ENCODE data around the gene XRRA1.
"Not testable (repeated sequence)": the region's sequence is repeated elsewhere in the genome, so short reads cannot be mapped to it uniquely, and the experiment has no call there.

Gene XRRA1

GRCh38 chr11:74895340-74896116, 53.4 kb downstream of the XRRA1 start:
- no peak for DNase-seq (ENCODE audit: low read depth)

- not testable (repeated sequence) for DNase-seq (ENCODE audit: low read depth)
Observed at GRCh38 chr11:74893015-74893414, 55.9 kb downstream of the XRRA1 start.

DNA sequence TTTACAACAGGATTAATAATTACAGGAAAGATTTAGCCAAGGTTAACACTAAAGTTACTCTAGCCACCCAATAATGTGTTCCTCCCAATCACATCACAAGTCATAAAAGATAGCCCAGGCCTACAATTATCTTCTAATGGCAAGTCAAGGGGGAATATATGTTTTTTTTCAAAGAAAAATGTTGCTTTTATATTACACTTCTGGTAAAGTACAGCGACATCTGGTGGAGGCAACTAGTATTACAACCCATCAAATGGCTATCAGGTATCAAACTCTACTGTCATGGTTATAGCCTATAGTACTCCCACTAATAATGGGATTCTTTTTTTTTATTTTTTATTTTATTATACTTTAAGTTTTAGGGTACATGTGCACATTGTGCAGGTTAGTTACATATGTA, 71.8 kb downstream of the XRRA1 start:
- DNase-seq (ENCODE audit: low read depth) = no peak

- DNase-seq (ENCODE audit: low read depth) = no peak
Observed at GRCh38 chr11:74871037-74871436, 77.9 kb downstream of the XRRA1 start.

GRCh38 chr11:74870485-74870884, 78.4 kb downstream of the XRRA1 start:
- DNase-seq (ENCODE audit: low read depth) = peak; percentile 38

DNA sequence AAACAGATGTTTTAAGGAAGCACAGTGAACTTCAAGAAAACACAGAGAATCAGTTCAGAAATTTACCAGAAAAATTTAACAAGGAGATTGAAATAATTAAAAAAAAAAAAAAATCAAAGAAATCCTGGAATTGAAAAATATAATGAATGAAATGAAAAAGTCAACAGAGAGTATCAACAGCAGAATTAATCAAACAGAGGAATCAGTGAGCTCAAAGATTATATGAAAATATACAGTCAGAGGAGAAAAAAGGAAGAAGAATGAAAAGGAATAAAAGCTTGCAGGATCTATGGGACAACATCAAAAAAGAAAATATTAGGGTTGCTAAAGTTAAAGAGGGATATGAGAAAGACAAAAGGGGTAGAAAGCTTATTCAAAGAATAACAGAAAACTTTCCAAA, 82.3 kb downstream of the XRRA1 start:
- no peak for DNase-seq (ENCODE audit: low read depth)

GRCh38 chr11:74863410-74863809, 85.5 kb downstream of the XRRA1 start:
- DNase-seq (ENCODE audit: low read depth) = no peak

DNA sequence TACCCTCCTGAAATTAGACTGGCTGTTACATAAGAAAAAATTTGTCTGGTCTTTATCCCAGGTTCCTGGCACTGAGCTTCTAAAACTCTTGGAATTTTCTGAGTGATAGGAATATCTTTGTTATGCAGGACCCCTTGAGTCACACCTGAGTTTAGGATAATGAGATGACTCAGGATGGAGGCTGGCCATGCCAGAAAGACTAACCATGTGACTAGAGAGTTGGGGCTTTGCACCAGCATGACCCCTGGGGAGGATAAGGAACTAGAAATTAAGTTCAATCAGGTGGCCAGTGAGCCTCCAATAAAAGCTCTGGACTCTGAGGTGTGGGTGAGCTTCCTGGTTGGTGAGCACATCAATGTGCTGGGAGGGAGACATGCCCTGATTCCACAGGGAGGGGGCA, 88.1 kb downstream of the XRRA1 start:
- DNase-seq (ENCODE audit: low read depth) = no peak

DNA sequence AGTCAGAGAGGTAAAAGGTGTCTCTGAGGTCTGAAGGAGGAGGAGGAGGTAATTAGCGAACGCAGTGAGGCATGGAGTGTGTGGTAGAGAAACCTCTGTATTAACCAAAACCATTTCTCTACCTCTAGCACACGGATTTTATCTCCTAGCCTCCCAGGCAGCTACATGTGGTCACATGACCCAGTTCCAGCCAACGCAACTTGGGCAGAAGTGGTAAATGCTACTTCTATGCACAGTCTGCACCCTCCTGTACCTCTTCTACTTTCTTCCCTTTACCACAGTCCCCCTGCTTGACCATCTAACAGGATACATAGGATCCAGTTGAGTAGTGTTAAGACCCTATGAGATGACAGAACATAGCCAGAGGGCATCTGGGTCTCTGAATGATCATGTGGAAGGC, 95.7 kb downstream of the XRRA1 start:
- DNase-seq (ENCODE audit: low read depth) = no peak

DNA sequence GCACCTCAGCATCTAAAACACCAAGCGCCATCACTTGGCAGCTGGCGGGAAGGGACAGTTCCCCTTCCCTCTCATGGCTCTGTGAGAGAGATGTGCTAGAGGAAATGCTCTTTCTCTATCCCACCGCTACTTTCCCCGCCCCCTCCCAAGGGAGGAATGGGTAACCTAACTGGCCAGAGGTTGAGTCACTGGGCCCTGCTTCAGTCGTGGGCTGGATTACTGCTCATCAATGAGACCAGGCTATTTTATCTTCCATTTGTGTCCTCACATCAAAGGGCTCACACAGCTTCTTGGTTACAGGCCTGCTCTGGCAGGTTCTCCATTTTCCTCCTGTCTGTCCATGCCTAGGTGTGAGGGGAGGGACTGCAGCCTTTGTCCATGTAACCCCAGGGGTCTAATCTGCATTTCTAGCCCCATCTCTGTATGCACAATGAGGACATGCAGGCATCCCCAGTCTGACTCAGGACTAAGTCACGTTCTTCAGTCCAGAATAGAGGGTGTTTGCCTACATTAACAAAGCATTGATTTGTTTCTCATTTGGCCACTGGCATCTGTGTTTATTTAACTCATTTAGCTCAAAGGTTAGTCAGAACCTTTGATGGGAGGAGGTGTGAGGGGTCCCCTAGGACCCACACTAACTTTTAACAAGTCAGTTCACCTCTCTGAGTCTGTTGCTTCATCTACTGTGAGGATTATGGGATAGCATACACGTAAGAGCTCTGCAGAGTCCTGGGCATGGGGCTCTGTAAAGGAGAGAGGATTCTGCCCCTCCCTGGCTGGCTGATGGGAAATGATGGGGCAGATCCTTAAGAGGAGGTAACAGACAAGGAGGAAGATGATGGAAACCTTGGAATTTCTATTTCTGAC, 99.1 kb downstream of the XRRA1 start:
- peak; percentile 61 for DNase-seq (ENCODE audit: low read depth)

GRCh38 chr11:74847895-74848294, 101.0 kb downstream of the XRRA1 start:
- DNase-seq (ENCODE audit: low read depth) = no peak

DNA sequence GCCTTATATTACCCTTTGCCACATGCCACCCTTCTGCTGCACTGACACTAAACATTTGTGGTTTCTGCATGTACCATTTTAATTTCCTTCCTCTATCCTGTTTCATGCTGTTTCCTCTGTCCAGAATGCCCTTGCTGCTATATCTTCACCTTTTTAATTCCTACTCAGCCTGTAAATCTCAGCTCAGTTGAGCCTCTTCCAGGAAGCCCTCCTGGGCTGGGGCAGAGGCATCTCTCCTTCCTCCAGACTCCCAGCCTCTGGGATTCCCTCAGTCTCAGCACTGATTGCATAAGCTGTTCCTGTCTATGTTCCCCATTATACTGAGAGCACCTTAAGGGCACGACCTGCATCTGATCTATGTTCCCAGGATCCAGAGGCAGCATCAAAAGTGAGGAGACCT, 101.5 kb downstream of the XRRA1 start:
- DNase-seq (ENCODE audit: low read depth) = no peak

DNA sequence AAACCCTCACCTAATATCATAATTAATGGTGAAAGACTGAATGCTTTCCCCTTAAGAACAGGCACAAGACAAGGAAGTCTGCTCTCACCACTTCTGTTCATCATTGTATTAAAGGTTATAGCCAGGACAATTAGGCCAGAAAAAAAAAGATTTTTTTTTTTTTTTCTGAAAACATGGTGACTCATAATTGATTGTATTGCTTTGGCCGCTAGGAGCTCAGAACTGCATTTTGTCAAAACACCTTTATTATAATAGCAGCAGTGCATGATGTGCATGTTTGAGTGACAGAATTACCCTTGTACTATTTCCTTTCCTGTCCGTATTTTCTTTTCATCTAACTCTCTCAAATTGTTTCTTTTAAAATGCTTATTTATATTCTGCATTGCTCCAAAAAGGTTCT, 102.1 kb downstream of the XRRA1 start:
- no peak for DNase-seq (ENCODE audit: low read depth)

- no peak for DNase-seq (ENCODE audit: low read depth)
Observed at GRCh38 chr11:74845978-74846517, 102.8 kb downstream of the XRRA1 start.

DNA sequence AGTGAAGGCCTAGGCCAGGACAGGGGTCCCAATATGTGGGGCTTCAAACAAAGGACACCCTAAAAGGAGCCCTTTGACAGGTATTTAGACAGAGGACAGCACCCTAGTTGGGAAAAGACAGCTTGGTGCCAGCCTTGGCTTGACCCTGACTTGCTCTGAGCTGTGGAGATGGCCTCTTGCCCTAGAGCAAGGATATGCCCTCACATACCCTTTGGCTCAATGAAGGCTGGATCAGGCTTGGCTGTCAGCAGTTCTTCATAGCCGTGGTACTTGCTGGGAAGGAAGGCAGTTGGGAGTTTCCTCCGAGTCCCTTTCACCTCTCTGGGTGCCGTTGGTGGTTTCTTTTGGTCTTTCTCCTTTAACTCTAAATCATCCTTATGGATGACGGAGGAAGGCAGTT, 104.0 kb downstream of the XRRA1 start:
- no peak for DNase-seq (ENCODE audit: low read depth)

- no peak for DNase-seq (ENCODE audit: low read depth)
Observed at GRCh38 chr11:74844072-74844471, 104.8 kb downstream of the XRRA1 start.

DNA sequence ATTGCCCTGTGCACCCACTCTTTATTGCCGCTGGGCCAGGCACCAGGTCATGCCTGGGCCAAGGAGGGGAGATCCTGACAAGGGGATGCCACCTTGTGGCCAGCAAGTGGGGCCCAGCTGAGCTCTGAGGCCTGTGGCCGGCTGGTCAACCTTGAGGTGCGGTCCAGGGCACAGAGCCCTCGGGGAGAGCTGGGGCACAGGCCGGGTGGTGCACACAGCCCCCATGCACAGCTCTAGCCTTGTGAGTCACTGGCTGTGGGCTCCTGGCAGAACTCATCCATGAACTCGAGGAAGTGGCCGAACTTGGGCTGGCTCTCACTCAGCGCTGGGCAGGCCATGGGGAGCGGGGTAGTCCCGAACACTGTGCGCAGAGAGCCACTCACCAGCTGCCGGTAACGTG, 105.9 kb downstream of the XRRA1 start:
- DNase-seq (ENCODE audit: low read depth) = no peak

GRCh38 chr11:74840486-74840885, 108.4 kb downstream of the XRRA1 start:
- no peak for DNase-seq (ENCODE audit: low read depth)

DNA sequence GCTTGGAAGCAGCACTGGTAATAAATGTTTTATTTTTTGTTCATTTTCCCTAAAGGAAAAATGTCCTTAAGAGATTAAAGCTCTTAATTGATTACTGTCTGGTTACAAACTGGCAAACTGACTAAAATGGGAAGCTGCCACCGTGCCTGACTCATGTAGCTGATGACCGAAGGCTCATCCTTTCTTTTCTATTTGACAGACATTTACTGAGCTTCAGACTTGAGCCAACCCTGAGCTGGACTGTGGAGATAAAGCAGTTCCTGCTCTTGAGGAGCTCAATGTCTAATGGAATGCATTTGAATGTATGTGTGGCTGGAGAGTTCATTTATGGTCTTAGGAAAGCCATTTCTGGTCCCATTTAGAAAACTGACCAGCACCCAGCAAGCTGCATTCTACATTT, 108.9 kb downstream of the XRRA1 start:
- DNase-seq (ENCODE audit: low read depth) = no peak

- DNase-seq (ENCODE audit: low read depth) = no peak
Observed at GRCh38 chr11:74839446-74839845, 109.4 kb downstream of the XRRA1 start.

DNA sequence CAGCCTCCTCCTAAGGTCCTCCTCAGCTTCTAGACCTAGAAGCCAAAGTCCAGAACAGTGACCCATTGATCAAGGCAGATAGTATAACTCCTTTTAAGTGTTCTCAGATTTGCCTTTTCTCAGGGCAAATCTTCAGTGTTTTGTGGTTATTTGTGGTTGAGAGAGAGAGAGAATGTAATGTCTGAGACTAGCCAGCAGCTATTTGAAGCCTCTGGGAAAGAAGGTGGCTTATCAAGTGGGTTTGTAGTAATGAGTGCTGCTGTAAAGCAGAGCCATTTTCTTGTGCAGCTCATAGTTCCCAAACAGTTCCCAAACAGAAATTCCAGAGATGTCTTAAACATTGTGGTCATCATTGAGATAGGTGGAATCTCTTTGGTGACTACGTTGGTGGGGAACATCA, 110.7 kb downstream of the XRRA1 start:
- DNase-seq (ENCODE audit: low read depth) = no peak

DNA sequence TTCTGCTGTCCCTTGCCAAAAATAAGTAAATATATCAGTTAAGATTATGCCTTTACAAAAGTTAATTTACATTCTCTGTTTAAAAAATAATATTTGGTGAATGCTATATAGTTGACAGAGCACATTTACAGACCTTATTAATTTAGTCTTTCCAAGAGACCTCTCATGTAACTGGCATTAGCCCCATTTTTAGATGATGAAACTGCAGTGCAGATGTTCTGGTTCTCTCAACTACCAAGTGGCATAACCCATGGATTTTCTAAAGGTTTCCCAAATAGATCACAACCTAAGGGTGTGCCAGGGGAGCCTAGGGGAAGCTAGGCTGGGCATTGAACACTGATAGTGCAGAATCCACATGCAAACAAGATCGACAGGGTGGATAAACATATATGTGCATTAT, 111.7 kb downstream of the XRRA1 start:
- peak; percentile 66 for DNase-seq (ENCODE audit: low read depth)

GRCh38 chr11:74826901-74827300, 122.0 kb downstream of the XRRA1 start:
- no peak for DNase-seq (ENCODE audit: low read depth)
